ENCODE data around the gene SPPL2B. TPM values are rescaled to one million over a fixed set of nuclear protein-coding genes. Genes with fewer than 3 reads are reported as not detected.

Gene SPPL2B
- polyA plus RNA-seq, 1 of the 3 experiments (the other 2 are of a cell fraction), result 58.1 TPM

GRCh38 chr19:2361246-2362045 lies 33.0 kb downstream of the SPPL2B start:
- 34% methylated on average over 16 of the region's 24 CpGs for WGBS (ENCODE audit: low lambda C conversion rate)
- no peaks in the 10 kb centered on the region for H3K36me3 ChIP-seq (replicated peaks in 1 of 2; ENCODE audit: control insufficient read depth in 1 of 2, insufficient read depth in 2 of 2, low read length in 1 of 2)
- peak; percentile 66 for DNase-seq

More at GRCh38 chr19:2361246-2362045, 33.0 kb downstream of the SPPL2B start:
- TF ChIP-seq FOXM1 (IDR thresholded peaks at IDR 0.05; ENCODE audit: low read depth), result no peak
- no peak for TF ChIP-seq TEAD4 (IDR thresholded peaks at IDR 0.05; ENCODE audit: borderline replicate concordance, insufficient read depth)
- no peak for TF ChIP-seq IRF3 (IDR thresholded peaks at IDR 0.05; ENCODE audit: low read depth, low read length)
- no peak for TF ChIP-seq POLR2AphosphoS5 (IDR thresholded peaks at IDR 0.05; ENCODE audit: low read depth, low read length)
- TF ChIP-seq FOSL2 (IDR thresholded peaks at IDR 0.05; ENCODE audit: borderline replicate concordance, low read depth), result no peak
- no peak for TF ChIP-seq FOXJ3 (CRISPR knock-in tag; IDR thresholded peaks at IDR 0.05)
- no peak for TF ChIP-seq SMC3 (IDR thresholded peaks at IDR 0.05; ENCODE audit: low read depth, low read length)
- TF ChIP-seq SIN3A (IDR thresholded peaks at IDR 0.05; ENCODE audit: borderline replicate concordance, low read depth, low read length), result no peak
- TF ChIP-seq JUND (IDR thresholded peaks at IDR 0.05), result no peak
- no peak for TF ChIP-seq MXI1 (IDR thresholded peaks at IDR 0.05; ENCODE audit: low read depth, low read length)
- no peak for TF ChIP-seq ZBTB33 (IDR thresholded peaks at IDR 0.05; ENCODE audit: borderline replicate concordance, low read depth)
- no peak for TF ChIP-seq RXRA (IDR thresholded peaks at IDR 0.05; ENCODE audit: borderline replicate concordance, low read depth)
- no peak for TF ChIP-seq PBX3 (IDR thresholded peaks at IDR 0.05)
- no peak for TF ChIP-seq GABPA (IDR thresholded peaks at IDR 0.05; ENCODE audit: low read depth)
- TF ChIP-seq TAF1 (IDR thresholded peaks at IDR 0.05; ENCODE audit: borderline replicate concordance, low read depth, low read length), result no peak
- TF ChIP-seq NFIC (IDR thresholded peaks at IDR 0.05; ENCODE audit: borderline replicate concordance), result no peak
- no peak for TF ChIP-seq RFX5 (IDR thresholded peaks at IDR 0.05; ENCODE audit: low read length)
- no peak for TF ChIP-seq CTCF (IDR thresholded peaks at IDR 0.05)
- no peaks in the 10 kb centered on the region for H3K4me1 ChIP-seq (ENCODE audit: control insufficient read depth in 1 of 2, insufficient read depth in 2 of 2, low read depth in 1 of 2, low read length in 1 of 2)
- H3K9ac ChIP-seq, result no peak overlapping the region
- H4K20me1 ChIP-seq (ENCODE audit: insufficient read depth), result no peaks in the 10 kb centered on the region
- H3K27me3 ChIP-seq (ENCODE audit: insufficient read depth), result peaks cover 21% of the 10 kb centered on the region
- H3K27ac ChIP-seq (ENCODE audit: low read depth in 2 of 2, low read length in 1 of 2), result no peak overlapping the region
- ChIA-PET CTCF (no interaction called here), POLR2A (no interaction called here)
- no peaks in the 10 kb centered on the region for H3K79me2 ChIP-seq (ENCODE audit: insufficient read depth)
- H3K4me3 ChIP-seq (ENCODE audit: low read depth in 2 of 2, low read length in 1 of 2), result no peak overlapping the region
- H3K9me2 ChIP-seq, result no peaks in the 10 kb centered on the region
- H3K4me2 ChIP-seq, result no peak overlapping the region
- no peaks in the 10 kb centered on the region for H3F3A ChIP-seq (replicated peaks; ENCODE audit: insufficient read depth)
- H2AFZ ChIP-seq (ENCODE audit: low read depth), result no peak overlapping the region
- H3K9me3 ChIP-seq, result no peaks in the 10 kb centered on the region
